HEK293T (cell line): ENCODE results near the gene REV1.

Experiments
- CTCF ChIA-PET: fragments of 350-600 bp; formaldehyde crosslinking; extraction: SDS; loops from one replicate; lab custom pipeline; 2021; ENCODE audit warnings: antibody characterized with exemption, inconsistent platforms; lab: Yijun Ruan, JAX
- POLR2A ChIA-PET: fragments of 350-600 bp; formaldehyde crosslinking; extraction: SDS; loops from one replicate; lab custom pipeline; 2020; ENCODE audit warnings: antibody characterized with exemption, inconsistent platforms; lab: Yijun Ruan, JAX
- DNase-seq: peaks from one replicate; pipeline ENCODE4 v3.0.0; 2012; ENCODE audit warnings: mixed read lengths; ENCODE audit errors: extremely low spot score
- ARNT ChIP-seq: fragments of 450-650 bp; IDR thresholded peaks from 2 replicates; pipeline ENCODE4 v1.6.1; 2017; ENCODE audit warnings: mild to moderate bottlenecking
- BHLHE40 ChIP-seq: fragments of 450-650 bp; IDR thresholded peaks from 2 replicates; pipeline ENCODE4 v1.6.1; 2016; ENCODE audit warnings: mild to moderate bottlenecking, moderate library complexity, borderline replicate concordance
- CTBP1 ChIP-seq: fragments of 450-650 bp; IDR thresholded peaks from 2 replicates; pipeline ENCODE4 v1.6.1; 2016; ENCODE audit warnings: borderline replicate concordance
- ELF4 ChIP-seq: fragments of 450-650 bp; IDR thresholded peaks from 2 replicates; pipeline ENCODE4 v1.6.1; 2017; ENCODE audit warnings: antibody characterized with exemption
- FOXA1 ChIP-seq: fragments of 450-650 bp; IDR thresholded peaks from 2 replicates; pipeline ENCODE4 v1.6.1; 2016; ENCODE audit warnings: mild to moderate bottlenecking
- FOXK2 ChIP-seq: fragments of 450-650 bp; IDR thresholded peaks from 2 replicates; pipeline ENCODE4 v1.6.1; 2016; ENCODE audit warnings: mild to moderate bottlenecking
- FOXM1 ChIP-seq: fragments of 450-650 bp; IDR thresholded peaks from 2 replicates; pipeline ENCODE4 v1.6.1; 2017; ENCODE audit warnings: mild to moderate bottlenecking, borderline replicate concordance
- HDGF ChIP-seq: fragments of 450-650 bp; IDR thresholded peaks from 2 replicates; pipeline ENCODE4 v1.6.1; 2017; ENCODE audit warnings: antibody characterized with exemption, borderline replicate concordance
- L3MBTL2 ChIP-seq: fragments of 450-650 bp; conservative IDR thresholded peaks from 2 replicates; pipeline ENCODE4 v1.6.1; 2016; ENCODE audit warnings: mild to moderate bottlenecking
- LEF1 ChIP-seq: fragments of 450-650 bp; IDR thresholded peaks from 2 replicates; pipeline ENCODE4 v1.6.1; 2017; ENCODE audit warnings: mild to moderate bottlenecking, borderline replicate concordance
- NFRKB ChIP-seq: fragments of 450-650 bp; IDR thresholded peaks from 2 replicates; pipeline ENCODE4 v1.6.1; 2016; ENCODE audit warnings: mild to moderate bottlenecking, moderate library complexity
- PKNOX1 ChIP-seq: fragments of 450-650 bp; IDR thresholded peaks from 2 replicates; pipeline ENCODE4 v1.6.1; 2016
- SP1 ChIP-seq: fragments of 450-650 bp; IDR thresholded peaks from 2 replicates; pipeline ENCODE4 v1.6.1; 2017
- SUZ12 ChIP-seq: fragments of 450-650 bp; IDR thresholded peaks from 2 replicates; pipeline ENCODE4 v1.6.1; 2016; ENCODE audit warnings: mild to moderate bottlenecking
- TARDBP ChIP-seq: fragments of 450-650 bp; IDR thresholded peaks from 2 replicates; pipeline ENCODE4 v1.6.1; 2016
- ZNF384 ChIP-seq: fragments of 450-650 bp; IDR thresholded peaks from 2 replicates; pipeline ENCODE4 v1.6.1; 2016

Gene REV1

GRCh38 chr2:99489761-99490622, at the start of gene REV1:
Gene REV1 (minus strand): TSS chr2:99490017. CDS start chr2:99464975, 25,042 bp downstream.
- ChIA-PET CTCF (interaction anchor here (0.5 to 1.0 kb wide), 2 partner anchors 153 to 453 kb away, joined by 3 to 4 read pairs; partner anchors contain the start of gene EIF5B), POLR2A (interaction anchor here (1.0 kb wide), 1 partner anchor 153 kb away, joined by 3 read pairs; the partner anchor contains the start of gene EIF5B)
- peak; percentile 96 for DNase-seq
- no peak for TF ChIP-seq BHLHE40
- no peak for TF ChIP-seq SUZ12
- no peak for TF ChIP-seq SP1
- 0 out of 2 replicates have a peak, but pooled peaks have one; percentile 14 for TF ChIP-seq ARNT
- TF ChIP-seq PKNOX1 = peak; percentile 75
- TF ChIP-seq NFRKB = no peak
- TF ChIP-seq FOXK2 = no peak
- TF ChIP-seq L3MBTL2 = peak; percentile 92
- no peak for TF ChIP-seq HDGF
- peak; percentile 51; the same call in 1 of the 2 replicates for TF ChIP-seq LEF1
- no peak; the same call in 1 of the 2 replicates for TF ChIP-seq CTBP1
- TF ChIP-seq FOXA1 = no peak
- no peak; the same call in 1 of the 2 replicates for TF ChIP-seq TARDBP
- no peak for TF ChIP-seq ZNF384
- no peak for TF ChIP-seq ELF4
- TF ChIP-seq FOXM1 = no peak

- TF ChIP-seq ELF4 = no peak
- no peak for TF ChIP-seq SUZ12
- TF ChIP-seq ARNT = no peak
- TF ChIP-seq BHLHE40 = no peak
- TF ChIP-seq FOXA1 = no peak
- TF ChIP-seq TARDBP = no peak
- TF ChIP-seq HDGF = no peak
- no peak for TF ChIP-seq SP1
- TF ChIP-seq FOXK2 = no peak
- TF ChIP-seq L3MBTL2 = no peak
- TF ChIP-seq NFRKB = no peak
- no peak for TF ChIP-seq FOXM1
- no peak for TF ChIP-seq LEF1
- TF ChIP-seq CTBP1 = no peak
- no peak for TF ChIP-seq ZNF384
- no peak for TF ChIP-seq PKNOX1
- no peak for DNase-seq
- ChIA-PET POLR2A (no interaction called here), CTCF (no interaction called here)
These were observed 48.2 kb upstream of the REV1 start for GRCh38 chr2:99537910-99538485.

GRCh38 chr2:99524056-99524455, 34.2 kb upstream of the REV1 start:
- TF ChIP-seq LEF1 = no peak
- POLR2A ChIA-PET = no interaction called here
- no peak for DNase-seq
- CTCF ChIA-PET = no interaction called here

- CTCF ChIA-PET = interaction anchor here (0.8 kb wide), 1 partner anchor 37 kb away, joined by 3 read pairs; no protein-coding TSS in a partner anchor
- no peak for DNase-seq
- POLR2A ChIA-PET = no interaction called here
- TF ChIP-seq PKNOX1 (no peak), SP1 (no peak), LEF1 (no peak), BHLHE40 (no peak), ELF4 (no peak), SUZ12 (no peak), L3MBTL2 (no peak), CTBP1 (no peak), ZNF384 (no peak), ARNT (no peak)
These were observed 32.3 kb upstream of the REV1 start for GRCh38 chr2:99522157-99522556.

- POLR2A ChIA-PET = no interaction called here
- CTCF ChIA-PET = no interaction called here
- TF ChIP-seq TARDBP = no peak
- no peak for TF ChIP-seq ZNF384
- TF ChIP-seq SP1 = no peak
- TF ChIP-seq CTBP1 = no peak
- no peak for TF ChIP-seq L3MBTL2
- no peak for TF ChIP-seq NFRKB
- TF ChIP-seq ELF4 = no peak
- TF ChIP-seq FOXM1 = no peak
- no peak for TF ChIP-seq PKNOX1
- no peak for TF ChIP-seq ARNT
- no peak for TF ChIP-seq BHLHE40
- TF ChIP-seq FOXK2 = no peak
- TF ChIP-seq SUZ12 = no peak
- TF ChIP-seq HDGF = no peak
- TF ChIP-seq FOXA1 = no peak
- no peak for TF ChIP-seq LEF1
- no peak for DNase-seq
These were observed 31.0 kb upstream of the REV1 start for GRCh38 chr2:99520813-99521212.
